GM10248 (cell line): Measurements from ENCODE around the gene ASB8.

Experiments
- CTCF ChIA-PET: fragments of 300-600 bp; sonication (Branson Sonifier 250); formaldehyde crosslinking; extraction: SDS; loops from one replicate; lab custom pipeline; 2021; ENCODE audit warnings: antibody characterized with exemption; lab: Yijun Ruan, JAX
- POLR2A ChIA-PET: fragments of 350-650 bp; sonication (Branson Sonifier 250); formaldehyde crosslinking; extraction: SDS; loops from one replicate; lab custom pipeline; 2020; ENCODE audit warnings: antibody characterized with exemption; lab: Yijun Ruan, JAX
- DNase-seq: peaks from one replicate; pipeline ENCODE4 v3.0.0; 2012; ENCODE audit errors: extremely low spot score
- CTCF ChIP-seq: IDR thresholded peaks from 2 replicates; pipeline ENCODE4 v1.5.1; 2012; ENCODE audit warnings: mild to moderate bottlenecking, low read depth; ENCODE audit errors: extremely low read depth, missing control alignments, control extremely low read depth

ASB8 gene

GRCh38 chr12:48177982-48178381, 20.7 kb upstream of the ASB8 start:
- POLR2A ChIA-PET: no interaction called here
- CTCF ChIA-PET: interaction anchor here (3.4 to 4.0 kb wide), 2 partner anchors 12 to 13 kb away, joined by 17 to 26 read pairs; no protein-coding TSS in a partner anchor

GRCh38 chr12:48176417-48176751, 19.1 kb upstream of the ASB8 start:
- DNase-seq: no peak
- ChIA-PET CTCF (interaction anchor here (1.0 to 4.0 kb wide), 5 partner anchors 11 to 21 kb away, joined by 4 to 26 read pairs (median 12); no protein-coding TSS in a partner anchor), POLR2A (no interaction called here)
- TF ChIP-seq CTCF: no peak

More at GRCh38 chr12:48177982-48178381, 20.7 kb upstream of the ASB8 start:
- DNase-seq: no peak
- TF ChIP-seq CTCF: no peak

GRCh38 chr12:48175613-48176416, 18.5 kb upstream of the ASB8 start:
- no peak for TF ChIP-seq CTCF
- DNase-seq: no peak
- ChIA-PET CTCF (interaction anchor here (2.1 to 3.4 kb wide), 3 partner anchors 10 to 22 kb away, joined by 6 to 17 read pairs (median 12); no protein-coding TSS in a partner anchor), POLR2A (no interaction called here)

GRCh38 chr12:48169011-48169410, 11.7 kb upstream of the ASB8 start:
- CTCF ChIA-PET: interaction anchor here (0.7 to 1.7 kb wide), 3 partner anchors 14 to 29 kb away, joined by 3 to 4 read pairs (median 4); partner anchors contain the start of gene CCDC184
- TF ChIP-seq CTCF: no peak
- POLR2A ChIA-PET: no interaction called here
- no peak for DNase-seq

- ChIA-PET POLR2A (no interaction called here), CTCF (interaction anchor here (0.8 to 4.5 kb wide), 24 partner anchors 8 to 453 kb away, joined by 3 to 17 read pairs (median 4); partner anchors contain the start of genes ASB8, CCDC184 and VDR)
- DNase-seq: peak; percentile 59
- peak; percentile 87 for TF ChIP-seq CTCF
Measured at GRCh38 chr12:48165089-48165981, 8.0 kb upstream of the ASB8 start.

GRCh38 chr12:48164451-48164850, 7.1 kb upstream of the ASB8 start:
- TF ChIP-seq CTCF: no peak
- POLR2A ChIA-PET: no interaction called here
- CTCF ChIA-PET: interaction anchor here (0.8 to 4.5 kb wide), 23 partner anchors 7 to 296 kb away, joined by 3 to 17 read pairs (median 4); partner anchors contain the start of genes ASB8, CCDC184 and VDR
- no peak for DNase-seq
